Skin of body (tissue), 2 donors: Measurements from ENCODE around the gene AGPAT3. TPM values are rescaled to one million over a fixed set of nuclear protein-coding genes. Genes with fewer than 3 reads are reported as not detected.
"Not testable (repeated sequence)": the region's sequence is repeated elsewhere in the genome, so short reads cannot be mapped to it uniquely, and the experiment has no call there.

ENCODE experiments used
- DNase-seq: peaks from one replicate; lab custom pipeline; 2025; lab: John Stamatoyannopoulos, UW
- total RNA-seq: library from RNA; depleted of rRNA; stranded (reverse); fragments of >200 nt; gene quantifications from one replicate; pipeline ENCODE4 v1.2.3, GENCODE V29; 2014

Gene AGPAT3
- total RNA-seq, 1 donor from 2014 or later, result 27.0 TPM

GRCh38 chr21:43834146-43834905 lies 30.7 kb upstream of the AGPAT3 start:
- no peak for DNase-seq

- no peak for DNase-seq
Observed at GRCh38 chr21:43835050-43835449, 30.0 kb upstream of the AGPAT3 start.

DNA sequence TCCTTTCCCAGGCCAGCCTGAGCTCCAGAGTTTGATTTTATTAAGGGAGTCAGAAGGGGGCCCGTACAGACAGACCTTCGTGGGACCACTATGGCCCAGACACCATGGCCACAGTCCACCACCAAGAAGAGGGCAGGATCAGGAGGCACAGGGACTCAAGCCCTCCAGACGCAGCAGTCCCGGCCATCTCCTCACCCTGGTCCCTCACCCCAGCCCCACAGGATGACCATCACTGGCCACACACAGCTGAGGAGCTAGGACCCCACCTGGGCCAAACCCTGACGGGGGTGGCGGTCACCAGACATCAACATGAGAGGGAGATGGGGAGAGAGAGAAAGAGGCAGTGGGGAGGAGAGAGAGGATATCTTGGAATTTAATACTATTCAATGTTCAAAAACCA lies 29.2 kb upstream of the AGPAT3 start:
- no peak for DNase-seq

- no peak for DNase-seq
Observed at GRCh38 chr21:43836616-43837015, 28.4 kb upstream of the AGPAT3 start.

DNA sequence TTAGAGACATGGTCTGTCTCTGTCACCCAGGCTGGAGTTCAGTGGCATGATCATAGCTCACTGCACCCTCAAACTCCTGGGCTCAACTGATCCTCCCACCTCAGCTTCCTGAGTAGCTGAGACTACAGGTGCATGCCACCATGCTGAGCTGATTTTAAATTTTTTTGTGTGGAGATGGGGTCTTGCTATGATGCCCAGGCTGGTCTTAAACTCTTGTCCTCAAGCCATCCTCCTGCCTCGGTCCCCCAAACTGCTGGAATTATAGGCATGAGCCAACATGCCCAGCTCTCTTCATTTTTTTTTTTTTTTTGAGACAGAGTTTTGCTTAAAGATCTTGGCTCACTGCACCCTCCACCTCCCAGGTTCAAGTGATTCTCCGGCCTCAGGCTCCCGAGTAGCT lies 24.8 kb upstream of the AGPAT3 start:
- no peak for DNase-seq

DNA sequence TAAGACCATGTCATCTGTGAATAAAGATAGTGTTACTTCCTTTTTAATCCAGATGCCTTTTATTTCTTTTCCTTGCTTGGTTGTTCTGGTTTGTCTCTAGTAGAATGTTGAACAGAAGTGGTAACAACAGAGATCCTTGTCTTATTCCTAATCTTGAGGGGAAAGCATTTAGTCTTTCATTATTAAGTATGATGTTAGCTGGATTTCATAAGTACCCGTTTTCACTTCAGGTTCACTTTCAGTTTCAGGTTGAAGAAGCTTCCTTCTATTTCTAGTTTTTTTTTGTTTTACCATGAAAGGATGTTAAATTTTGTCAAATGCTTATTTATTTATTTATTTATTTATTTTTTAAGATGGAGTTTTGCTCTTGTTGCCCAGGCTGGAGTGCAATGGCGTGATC lies 22.3 kb upstream of the AGPAT3 start:
- no peak for DNase-seq

DNA sequence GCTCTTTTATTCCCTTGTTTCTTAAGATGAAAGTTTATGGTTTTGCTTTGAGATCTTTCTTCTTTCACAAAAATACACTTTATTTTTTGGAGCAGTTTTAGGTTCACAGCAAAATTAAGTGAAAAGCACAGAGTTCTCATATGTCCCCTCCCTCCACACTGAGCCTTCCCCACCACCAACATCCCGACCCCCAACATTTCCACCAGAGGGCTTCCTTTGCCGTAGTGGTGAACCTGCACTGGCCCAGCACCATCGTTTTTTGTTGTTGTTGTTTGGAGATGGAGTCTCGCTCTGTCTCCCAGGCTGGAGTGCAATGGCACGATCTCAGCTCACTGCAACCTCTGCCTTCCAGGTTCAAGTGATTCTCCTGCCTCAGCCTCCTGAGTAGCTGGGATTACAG lies 20.1 kb upstream of the AGPAT3 start:
- not testable (repeated sequence) for DNase-seq

DNA sequence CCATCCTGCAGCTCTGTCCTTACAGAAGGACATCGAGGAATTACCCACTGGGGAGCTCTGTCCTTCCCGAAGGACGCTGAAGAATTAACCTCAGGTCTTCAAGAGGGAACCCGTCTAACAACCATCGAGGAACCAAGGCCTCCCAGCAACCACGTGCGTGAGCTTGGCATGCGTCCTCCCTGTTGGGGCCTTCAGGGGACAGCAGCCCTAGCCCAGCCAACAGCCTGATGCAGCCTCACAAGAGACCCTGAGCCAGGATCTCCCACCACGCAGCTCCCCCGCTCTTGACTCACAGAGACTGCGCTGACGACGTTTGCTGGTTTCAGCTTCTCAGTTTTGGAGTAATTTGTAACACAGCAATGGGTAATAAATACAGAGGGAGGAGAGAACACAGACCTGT lies 19.6 kb upstream of the AGPAT3 start:
- no peak for DNase-seq

DNA sequence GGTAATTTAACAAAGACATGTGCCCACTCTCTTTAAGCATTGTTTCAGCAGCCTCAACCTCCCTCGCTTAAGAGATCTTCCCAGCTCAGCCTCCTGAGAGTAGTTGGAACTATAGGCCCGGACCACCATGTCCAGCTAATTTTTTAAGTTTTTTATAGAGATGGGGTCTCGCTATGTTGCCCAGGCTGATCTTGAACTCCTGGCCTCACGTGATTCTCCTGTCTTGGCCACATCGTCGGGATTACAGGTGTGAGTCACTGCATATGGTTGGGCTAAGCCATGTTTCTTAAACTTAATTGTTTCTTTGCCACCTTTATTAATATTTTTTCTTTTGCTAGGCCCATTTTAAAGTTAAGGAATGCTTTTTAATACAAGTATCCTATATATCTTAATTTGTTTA lies 18.6 kb upstream of the AGPAT3 start:
- DNase-seq, result no peak

DNA sequence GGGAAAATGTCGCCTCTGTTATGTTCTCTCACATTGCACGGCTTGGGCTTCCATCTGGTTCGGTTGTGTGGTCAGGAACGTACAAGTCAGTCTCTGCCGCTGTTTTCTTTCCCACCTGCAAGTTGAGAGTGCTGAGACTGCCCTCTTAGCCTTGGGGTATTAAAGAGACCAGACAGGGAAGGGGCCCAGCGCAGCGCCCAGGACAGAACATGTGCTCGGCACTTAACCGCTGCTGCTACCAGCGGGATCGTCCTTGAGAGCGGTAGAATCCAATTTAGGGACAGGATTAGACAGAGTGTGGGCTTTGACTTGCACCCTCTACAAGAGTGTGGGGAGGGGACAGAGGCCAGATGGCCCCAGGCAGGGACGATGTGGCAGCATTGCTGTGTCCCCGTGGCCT lies 17.7 kb upstream of the AGPAT3 start:
- DNase-seq, result no peak

- DNase-seq, result no peak
Observed at GRCh38 chr21:43848771-43849170, 16.3 kb upstream of the AGPAT3 start.

DNA sequence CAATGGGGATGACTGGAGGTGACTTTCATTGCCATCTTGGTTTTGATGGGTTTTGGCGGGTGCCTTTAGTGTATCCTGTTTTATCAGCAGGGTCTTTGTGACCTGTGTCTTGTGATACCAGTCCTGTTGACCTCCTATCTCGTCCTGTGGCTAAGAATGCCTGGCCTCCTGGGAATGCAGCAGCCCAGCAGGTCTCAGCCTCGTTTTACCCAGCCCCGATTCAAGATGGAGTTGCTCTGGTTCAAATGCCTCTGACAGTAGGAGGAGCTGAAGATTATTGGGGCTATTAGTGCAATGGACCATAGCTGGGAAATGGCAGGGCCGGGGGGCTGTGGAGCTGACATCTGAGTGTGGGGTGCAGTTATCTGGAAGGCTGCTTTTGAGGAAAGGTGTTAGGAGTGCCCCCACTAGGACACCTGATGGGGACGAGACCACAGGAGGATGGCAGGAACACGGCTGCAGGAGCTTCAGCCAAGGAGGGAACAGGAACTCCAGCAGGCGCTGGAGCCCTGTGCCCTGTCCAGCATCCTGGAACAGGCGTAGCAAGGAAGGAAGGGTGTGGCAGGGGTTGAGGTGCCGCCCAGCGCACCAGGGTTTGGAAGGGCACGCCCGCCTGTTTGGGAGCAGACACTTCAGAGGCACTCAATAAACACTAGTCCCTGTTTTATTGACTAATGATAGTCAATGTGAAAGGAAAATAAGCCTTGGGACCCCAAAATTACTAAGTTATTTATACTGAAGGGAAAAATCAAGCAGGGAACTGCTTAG lies 15.3 kb upstream of the AGPAT3 start:
- no peak for DNase-seq

GRCh38 chr21:43850728-43851295 lies 14.2 kb upstream of the AGPAT3 start:
- no peak for DNase-seq

GRCh38 chr21:43851593-43851992 lies 13.4 kb upstream of the AGPAT3 start:
- DNase-seq, result no peak

- no peak for DNase-seq
Observed at GRCh38 chr21:43853851-43854772, 10.9 kb upstream of the AGPAT3 start.

DNA sequence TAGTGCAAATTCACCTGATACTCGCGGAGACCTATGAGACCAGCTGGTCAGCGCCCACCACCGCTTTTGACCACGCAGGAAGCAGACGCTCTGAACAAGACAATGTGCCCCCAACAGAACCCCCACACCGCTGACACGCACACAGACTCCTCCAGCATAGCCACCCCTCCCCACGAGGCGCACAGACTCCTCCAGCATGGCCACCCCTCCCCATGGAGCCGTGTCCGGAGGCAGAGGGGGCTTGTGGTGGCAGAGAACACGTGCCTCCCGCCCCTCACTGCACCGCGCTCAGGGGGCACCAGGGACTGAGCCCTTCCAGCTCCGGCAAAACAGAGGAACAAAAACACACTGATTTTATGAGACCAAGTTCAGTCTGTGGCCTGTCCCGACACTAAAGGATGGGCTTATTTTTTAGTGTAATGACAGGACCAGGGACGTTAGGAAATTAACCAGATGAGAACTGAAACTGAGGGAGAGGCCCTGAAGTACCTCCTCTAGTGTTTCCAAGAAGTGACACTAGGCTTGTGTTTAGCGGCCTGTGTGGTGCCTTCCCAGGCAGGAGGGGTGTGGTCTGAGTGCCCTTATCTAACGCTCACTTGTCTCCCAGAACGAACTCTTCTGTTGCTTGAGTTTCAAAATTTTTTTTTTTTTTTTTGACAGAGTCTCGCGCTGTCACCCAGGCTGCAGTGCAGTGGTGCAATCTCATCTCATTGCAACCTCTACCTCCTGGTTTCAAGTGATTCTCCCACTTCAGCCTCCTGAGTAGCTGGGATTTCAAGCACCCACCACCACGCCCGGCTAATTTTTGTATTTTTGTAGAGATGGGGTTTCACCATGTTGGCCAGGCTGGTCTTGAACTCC lies 10.0 kb upstream of the AGPAT3 start:
- DNase-seq, result no peak

DNA sequence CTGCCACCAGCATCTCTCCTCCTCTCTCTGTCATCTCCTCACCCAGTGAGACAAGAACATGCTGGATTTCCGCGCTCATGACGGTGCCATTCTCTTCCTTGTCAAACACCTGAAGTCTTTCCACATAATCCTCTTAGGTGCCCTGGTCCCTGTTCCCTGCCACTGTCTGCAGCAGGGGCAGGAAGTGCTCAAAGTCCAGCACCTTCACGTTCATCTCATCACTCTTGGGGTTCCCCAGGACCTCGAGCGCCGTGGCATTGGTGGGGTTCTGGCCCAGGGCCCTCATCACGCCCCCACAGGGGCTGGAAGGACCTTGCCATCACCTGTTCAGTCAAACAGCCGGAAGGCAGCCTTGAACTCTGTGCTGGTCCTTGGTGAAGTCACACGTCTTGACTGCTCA lies 9.1 kb upstream of the AGPAT3 start:
- DNase-seq, result no peak

- no peak for DNase-seq
Observed at GRCh38 chr21:43858806-43859648, 6.0 kb upstream of the AGPAT3 start.

DNA sequence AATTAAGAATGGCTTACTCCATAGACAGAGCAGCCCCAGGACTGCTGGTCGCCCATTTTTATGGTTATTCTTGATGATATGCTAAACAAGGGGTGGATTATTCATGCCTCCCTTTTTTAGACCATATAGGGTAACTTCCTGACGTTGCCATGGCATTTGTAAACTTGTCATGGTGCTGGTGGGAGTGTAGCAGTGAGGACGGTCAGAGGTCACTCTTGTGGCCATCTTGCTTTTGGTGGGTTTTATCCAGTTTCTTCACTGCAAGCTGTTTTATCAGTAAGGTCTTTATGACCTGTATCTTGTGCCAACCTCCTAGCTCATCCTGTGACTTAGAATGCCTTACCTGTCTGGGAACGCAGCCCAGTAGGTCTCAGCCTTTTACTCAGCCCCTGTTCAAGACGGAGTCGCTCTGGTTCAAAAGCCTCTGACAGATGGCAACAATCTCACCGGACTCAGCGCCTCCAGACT lies 5.2 kb upstream of the AGPAT3 start:
- no peak for DNase-seq

GRCh38 chr21:43861706-43862105 lies 3.3 kb upstream of the AGPAT3 start:
- no peak for DNase-seq
